SHP77 treated with DMSO at 0.1 percent for 48 hours (cell line): Measurements from ENCODE around the gene FUT2.
"Not testable (repeated sequence)": the region's sequence is repeated elsewhere in the genome, so short reads cannot be mapped to it uniquely, and the experiment has no call there.

Experiments
- DNase-seq: peaks from one replicate; lab custom pipeline; 2025; lab: John Stamatoyannopoulos, UW

Gene FUT2

GRCh38 chr19:48670699-48671445 lies 24.9 kb upstream of the FUT2 start:
- DNase-seq: no peak

- DNase-seq: no peak
Measured at GRCh38 chr19:48671446-48671995, 24.2 kb upstream of the FUT2 start.

GRCh38 chr19:48672994-48673393 lies 22.8 kb upstream of the FUT2 start, which contains the start of gene NTN5:
Gene NTN5 (minus strand): TSS chr19:48673017. CDS start chr19:48670986, 2,031 bp downstream.
- no peak for DNase-seq

- no peak for DNase-seq
Measured at GRCh38 chr19:48673436-48674100, 22.2 kb upstream of the FUT2 start.

- no peak for DNase-seq
Measured at GRCh38 chr19:48674216-48674809, 21.5 kb upstream of the FUT2 start.

- peak; percentile 79 for DNase-seq
Measured at GRCh38 chr19:48674921-48675824, 20.6 kb upstream of the FUT2 start.

- DNase-seq: no peak
Measured at GRCh38 chr19:48676487-48676886, 19.3 kb upstream of the FUT2 start.

GRCh38 chr19:48676887-48677286 lies 18.9 kb upstream of the FUT2 start:
- DNase-seq: no peak

- DNase-seq: no peak
Measured at GRCh38 chr19:48678201-48678600, 17.6 kb upstream of the FUT2 start.

- not testable (repeated sequence) for DNase-seq
Measured at GRCh38 chr19:48680006-48680405, 15.8 kb upstream of the FUT2 start.

GRCh38 chr19:48680436-48681126 lies 15.2 kb upstream of the FUT2 start:
- no peak for DNase-seq

GRCh38 chr19:48681127-48681470 lies 14.7 kb upstream of the FUT2 start:
- DNase-seq: no peak

- no peak for DNase-seq
Measured at GRCh38 chr19:48683349-48683748, 12.4 kb upstream of the FUT2 start.

GRCh38 chr19:48685583-48685982 lies 10.2 kb upstream of the FUT2 start:
- DNase-seq: no peak

GRCh38 chr19:48686088-48686487 lies 9.7 kb upstream of the FUT2 start:
- DNase-seq: no peak

- DNase-seq: not testable (repeated sequence)
Measured at GRCh38 chr19:48686637-48687036, 9.1 kb upstream of the FUT2 start.

GRCh38 chr19:48687776-48688175 lies 8.0 kb upstream of the FUT2 start:
- DNase-seq: no peak

GRCh38 chr19:48689449-48689848 lies 6.3 kb upstream of the FUT2 start:
- DNase-seq: no peak

GRCh38 chr19:48693629-48694028 lies 2.1 kb upstream of the FUT2 start:
- DNase-seq: not testable (repeated sequence)

- no peak for DNase-seq
Measured at GRCh38 chr19:48696353-48697010, 711 bp downstream of the FUT2 start.

- no peak for DNase-seq
Measured at GRCh38 chr19:48698046-48698445, 2.3 kb downstream of the FUT2 start.
